ENCODE results near the gene LRRC63. TPM values are rescaled to one million over a fixed set of nuclear protein-coding genes. Genes with fewer than 3 reads are reported as not detected.
A peak's percentile ranks its signal among the peaks of the same experiment; 100 is the strongest.
"Not testable (repeated sequence)": the region's sequence is repeated elsewhere in the genome, so short reads cannot be mapped to it uniquely, and the experiment has no call there.

Gene LRRC63
- total and polyA plus RNA-seq, 9 of the 15 experiments (the other 6 are each of a cell fraction or from before 2014, with no cell fraction given), result 0.07 to 0.41 (median 0.24) TPM; not detected in 1

GRCh38 chr13:46283912-46284824 lies 72.4 kb downstream of the LRRC63 start (continued):
- TF ChIP-seq NFE2L1 (tag; IDR thresholded peaks at IDR 0.05; ENCODE audit: borderline replicate concordance, low read depth) (peak; percentile 41; the same call in 1 of the 2 replicates), CEBPB (tag; IDR thresholded peaks at IDR 0.05) (peak; percentile 68), CREB3 (tag; conservative IDR thresholded peaks at IDR 0.05; ENCODE audit: low read depth) (peak; percentile 94), KDM1A (IDR thresholded peaks at IDR 0.05) (peak; percentile 65 to 75; a peak in 3 of 4 replicates), CTBP1 (IDR thresholded peaks at IDR 0.05; ENCODE audit: borderline replicate concordance) (peak; percentile 45), FOSL1 (tag; conservative IDR thresholded peaks at IDR 0.05) (peak; percentile 42; the same call in 1 of the 2 replicates), FOXM1 (IDR thresholded peaks at IDR 0.05; ENCODE audit: low read depth) (peak; percentile 17; the same call in 1 of the 2 replicates), TAL1 (IDR thresholded peaks at IDR 0.05) (peak; percentile 81), GTF2A2 (tag; IDR thresholded peaks at IDR 0.05) (0 out of 2 replicates have a peak, but pooled peaks have one; percentile 34), PTRF (tag; IDR thresholded peaks at IDR 0.05) (peak; percentile 77; the same call in 1 of the 2 replicates), SMARCE1 (IDR thresholded peaks at IDR 0.05) (peak; percentile 61; the same call in 1 of the 2 replicates), ZBTB17 (CRISPR knock-in tag; IDR thresholded peaks at IDR 0.05) (peak; percentile 42; the same call in 1 of the 2 replicates), CBFA2T3 (IDR thresholded peaks at IDR 0.05) (peak; percentile 92), ZNF592 (IDR thresholded peaks at IDR 0.05) (peak; percentile 92), ZNF766 (CRISPR knock-in tag; conservative IDR thresholded peaks at IDR 0.05) (0 out of 2 replicates have a peak, but pooled peaks have one; percentile 25), NCOR1 (IDR thresholded peaks at IDR 0.05) (peak; percentile 76), TEAD1 (CRISPR knock-in tag; IDR thresholded peaks at IDR 0.05) (peak in 1 of 2 experiments; percentile 4; a peak in 1 of 4 replicates), TEAD2 (tag; IDR thresholded peaks at IDR 0.05) (0 out of 2 replicates have a peak, but pooled peaks have one; percentile 19), DDX20 (tag; IDR thresholded peaks at IDR 0.05; ENCODE audit: low read depth) (peak; percentile 58; the same call in 1 of the 2 replicates), NR2C1 (IDR thresholded peaks at IDR 0.05) (peak; percentile 58), NR2C1 (tag; IDR thresholded peaks at IDR 0.05) (peak; percentile 47; the same call in 1 of the 2 replicates), ESRRA (IDR thresholded peaks at IDR 0.05; ENCODE audit: borderline replicate concordance, low read depth) (peak; percentile 34; the same call in 1 of the 2 replicates)
- TF ChIP-seq FOXM1 (CRISPR knock-in tag; IDR thresholded peaks at IDR 0.05; ENCODE audit: low read depth), result not testable (repeated sequence)

Measured in K562 (cell line).